B cell (primary cell): ENCODE results near the gene UGT2B28.
"Not testable (repeated sequence)": the region's sequence is repeated elsewhere in the genome, so short reads cannot be mapped to it uniquely, and the experiment has no call there.

Experiments used
- CTCF ChIP-seq: fragments of 200-600 bp; IDR thresholded peaks from one replicate; pipeline ENCODE4 v1.8.0; 2022; ENCODE audit warnings: antibody characterized with exemption, mild to moderate bottlenecking
- EZH2 ChIP-seq: IDR thresholded peaks from 2 replicates; pipeline ENCODE4 v1.6.1; 2012; ENCODE audit warnings: borderline replicate concordance, low read depth, mild to moderate bottlenecking, moderate library complexity, low read length; ENCODE audit not compliant: insufficient read depth, poor library complexity, severe bottlenecking

DNA sequence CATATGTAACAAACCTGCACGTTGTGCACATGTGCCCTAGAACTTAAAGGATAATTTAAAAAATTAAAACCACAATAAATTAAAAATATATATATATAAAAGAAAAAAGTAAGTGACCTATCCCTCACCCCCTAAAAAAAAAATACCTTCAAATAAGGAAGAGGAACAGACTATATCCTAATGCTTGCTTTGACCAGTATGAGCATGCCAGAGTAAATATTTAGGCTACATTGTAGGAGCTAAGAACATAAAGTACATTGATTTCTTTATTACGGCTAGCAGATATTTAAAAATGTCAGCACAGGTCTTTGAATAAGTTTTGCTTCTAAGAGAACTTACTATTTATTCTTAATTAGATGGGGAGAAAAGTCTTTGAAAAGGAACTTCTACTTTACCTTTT lies 62.8 kb downstream of the UGT2B28 start:
- not testable (repeated sequence) for TF ChIP-seq CTCF, EZH2
